ENCODE measurements around the gene CDK16.
A peak's percentile ranks its signal among the peaks of the same experiment; 100 is the strongest.

Gene CDK16

GRCh38 chrX:47231167-47231566 lies 12.7 kb downstream of the CDK16 start:
- H2AFZ ChIP-seq (ENCODE audit: low read depth): no peak overlapping the region
- TF ChIP-seq, protein P1, sequence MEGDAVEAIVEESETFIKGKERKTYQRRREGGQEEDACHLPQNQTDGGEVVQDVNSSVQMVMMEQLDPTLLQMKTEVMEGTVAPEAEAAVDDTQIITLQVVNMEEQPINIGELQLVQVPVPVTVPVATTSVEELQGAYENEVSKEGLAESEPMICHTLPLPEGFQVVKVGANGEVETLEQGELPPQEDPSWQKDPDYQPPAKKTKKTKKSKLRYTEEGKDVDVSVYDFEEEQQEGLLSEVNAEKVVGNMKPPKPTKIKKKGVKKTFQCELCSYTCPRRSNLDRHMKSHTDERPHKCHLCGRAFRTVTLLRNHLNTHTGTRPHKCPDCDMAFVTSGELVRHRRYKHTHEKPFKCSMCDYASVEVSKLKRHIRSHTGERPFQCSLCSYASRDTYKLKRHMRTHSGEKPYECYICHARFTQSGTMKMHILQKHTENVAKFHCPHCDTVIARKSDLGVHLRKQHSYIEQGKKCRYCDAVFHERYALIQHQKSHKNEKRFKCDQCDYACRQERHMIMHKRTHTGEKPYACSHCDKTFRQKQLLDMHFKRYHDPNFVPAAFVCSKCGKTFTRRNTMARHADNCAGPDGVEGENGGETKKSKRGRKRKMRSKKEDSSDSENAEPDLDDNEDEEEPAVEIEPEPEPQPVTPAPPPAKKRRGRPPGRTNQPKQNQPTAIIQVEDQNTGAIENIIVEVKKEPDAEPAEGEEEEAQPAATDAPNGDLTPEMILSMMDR (conservative IDR thresholded peaks at IDR 0.05; ENCODE audit: low read depth, low read length): no peak
- no peak overlapping the region for H3K27ac ChIP-seq
- H3K27me3 ChIP-seq (ENCODE audit: insufficient read depth, low read depth): no peaks in the 10 kb centered on the region
- H3K9ac ChIP-seq: no peak overlapping the region
- H3K4me2 ChIP-seq: no peak overlapping the region
- no peaks in the 10 kb centered on the region for H4K20me1 ChIP-seq (ENCODE audit: insufficient read depth)
- H3K4me3 ChIP-seq (IDR thresholded peaks at IDR 0.05; ENCODE audit: insufficient read depth, low read depth, low read length): no peak overlapping the region
- peaks cover 19% of the 10 kb centered on the region for H3K4me1 ChIP-seq (ENCODE audit: low read depth, poor library complexity, severe bottlenecking)
- H3K36me3 ChIP-seq (ENCODE audit: insufficient read depth): no peaks in the 10 kb centered on the region
- peaks cover 13% of the 10 kb centered on the region; the same call in 1 of the 2 replicates for H3K79me2 ChIP-seq (ENCODE audit: insufficient read depth, low read depth)

DNA sequence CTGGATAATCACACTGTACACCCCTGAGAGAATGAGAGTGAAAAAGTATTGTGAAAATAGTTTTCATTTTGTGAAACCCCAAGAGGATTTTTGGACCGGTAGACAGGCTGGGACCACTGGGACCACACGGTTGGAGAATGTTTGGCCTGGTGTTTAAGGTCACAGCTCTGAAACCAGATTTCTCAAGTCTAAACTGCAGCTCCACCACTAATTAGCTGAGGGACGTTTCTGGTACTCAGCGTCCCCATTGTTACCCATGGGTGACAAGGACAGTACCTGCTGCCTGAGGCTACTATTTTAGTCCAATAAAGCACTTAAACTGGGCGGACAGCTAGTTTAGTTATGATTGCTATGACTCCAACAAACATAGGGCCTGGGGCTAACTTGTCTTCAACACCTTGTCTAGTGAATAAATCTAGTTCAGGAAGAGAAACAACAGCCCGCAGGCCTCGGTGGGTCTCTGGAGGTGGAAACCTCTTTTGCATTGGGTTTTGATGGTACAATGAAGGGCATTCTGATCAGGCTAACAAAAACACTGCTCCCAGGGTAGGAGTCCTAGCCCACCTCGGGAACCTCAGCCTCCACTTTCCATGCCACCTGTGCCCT lies 13.8 kb downstream of the CDK16 start:
- peaks cover 13% of the 10 kb centered on the region; the same call in 1 of the 2 replicates for H3K79me2 ChIP-seq (ENCODE audit: insufficient read depth, low read depth)
- no peaks in the 10 kb centered on the region for H4K20me1 ChIP-seq (ENCODE audit: insufficient read depth)
- H3K4me3 ChIP-seq (IDR thresholded peaks at IDR 0.05; ENCODE audit: insufficient read depth, low read depth, low read length): no peak overlapping the region
- H3K36me3 ChIP-seq (ENCODE audit: insufficient read depth): no peaks in the 10 kb centered on the region
- peaks cover 19% of the 10 kb centered on the region for H3K4me1 ChIP-seq (ENCODE audit: low read depth, poor library complexity, severe bottlenecking)
- H3K9ac ChIP-seq: peak overlapping the region; percentile 99
- TF ChIP-seq, protein P1 (conservative IDR thresholded peaks at IDR 0.05; ENCODE audit: low read depth, low read length): no peak
- peak overlapping the region; percentile 98 for H3K27ac ChIP-seq
- no peaks in the 10 kb centered on the region for H3K27me3 ChIP-seq (ENCODE audit: insufficient read depth, low read depth)
- H2AFZ ChIP-seq (ENCODE audit: low read depth): peak overlapping the region; percentile 48
- peak overlapping the region; percentile 84 for H3K4me2 ChIP-seq

DNA sequence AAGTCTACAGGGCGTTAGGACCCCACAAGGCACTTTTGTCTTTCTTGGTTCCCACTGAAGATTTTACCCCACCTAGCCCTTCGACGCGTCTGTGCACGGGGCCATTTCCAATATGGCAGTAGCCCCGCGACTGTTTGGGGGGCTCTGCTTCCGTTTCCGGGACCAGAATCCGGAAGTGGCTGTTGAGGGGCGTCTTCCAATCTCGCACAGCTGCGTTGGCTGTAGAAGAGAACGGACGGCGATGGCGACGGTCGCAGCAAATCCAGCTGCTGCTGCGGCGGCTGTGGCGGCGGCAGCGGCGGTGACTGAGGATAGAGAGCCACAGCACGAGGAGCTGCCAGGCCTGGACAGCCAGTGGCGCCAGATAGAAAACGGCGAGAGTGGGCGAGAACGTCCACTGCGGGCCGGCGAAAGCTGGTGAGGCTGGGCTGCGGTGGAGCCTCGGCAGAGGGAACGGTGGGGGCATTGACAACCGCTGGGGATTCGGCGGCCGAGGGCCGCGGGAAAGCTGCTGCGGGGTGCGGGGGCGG lies 14.4 kb downstream of the CDK16 start, which contains the start of gene USP11:
Gene USP11, plus strand, starts transcription at position 207 of the 530 bp plus-strand sequence. Its CDS starts 35 bp downstream, at position 242.
- H4K20me1 ChIP-seq (ENCODE audit: insufficient read depth): no peaks in the 10 kb centered on the region
- TF ChIP-seq, protein P1 (conservative IDR thresholded peaks at IDR 0.05; ENCODE audit: low read depth, low read length): no peak
- peaks cover 13% of the 10 kb centered on the region; the same call in 1 of the 2 replicates for H3K79me2 ChIP-seq (ENCODE audit: insufficient read depth, low read depth)
- H3K4me1 ChIP-seq (ENCODE audit: low read depth, poor library complexity, severe bottlenecking): peaks cover 19% of the 10 kb centered on the region
- no peaks in the 10 kb centered on the region for H3K36me3 ChIP-seq (ENCODE audit: insufficient read depth)
- H3K27me3 ChIP-seq (ENCODE audit: insufficient read depth, low read depth): no peaks in the 10 kb centered on the region
- peak within 1 kb of the TSS; percentile 84 for H3K4me2 ChIP-seq
- H3K4me3 ChIP-seq (IDR thresholded peaks at IDR 0.05; ENCODE audit: insufficient read depth, low read depth, low read length): no peak within 1 kb of the TSS
- H2AFZ ChIP-seq (ENCODE audit: low read depth): peak within 1 kb of the TSS; percentile 62
- H3K9ac ChIP-seq: peak within 1 kb of the TSS; percentile 99
- H3K27ac ChIP-seq: peak within 1 kb of the TSS; percentile 98

GRCh38 chrX:47233333-47234113 lies 15.0 kb downstream of the CDK16 start:
- H2AFZ ChIP-seq (ENCODE audit: low read depth): peak overlapping the region; percentile 62

More at GRCh38 chrX:47233333-47234113, 15.0 kb downstream of the CDK16 start:
- peak overlapping the region; percentile 99 for H3K9ac ChIP-seq
- H3K36me3 ChIP-seq (ENCODE audit: insufficient read depth): no peaks in the 10 kb centered on the region
- peak overlapping the region; percentile 98 for H3K27ac ChIP-seq
- peaks cover 13% of the 10 kb centered on the region; the same call in 1 of the 2 replicates for H3K79me2 ChIP-seq (ENCODE audit: insufficient read depth, low read depth)
- TF ChIP-seq, protein P1 (conservative IDR thresholded peaks at IDR 0.05; ENCODE audit: low read depth, low read length): no peak
- H3K27me3 ChIP-seq (ENCODE audit: insufficient read depth, low read depth): no peaks in the 10 kb centered on the region
- peaks cover 19% of the 10 kb centered on the region for H3K4me1 ChIP-seq (ENCODE audit: low read depth, poor library complexity, severe bottlenecking)
- peak overlapping the region; percentile 74 for H3K4me2 ChIP-seq
- no peak overlapping the region for H3K4me3 ChIP-seq (IDR thresholded peaks at IDR 0.05; ENCODE audit: insufficient read depth, low read depth, low read length)
- H4K20me1 ChIP-seq (ENCODE audit: insufficient read depth): no peaks in the 10 kb centered on the region
